Measurements from ENCODE around the gene PLXNA2. TPM values are rescaled to one million over a fixed set of nuclear protein-coding genes. Genes with fewer than 3 reads are reported as not detected.

The PLXNA2 gene
- total and polyA plus RNA-seq, 3 donors from 2014 or later, result 4.1 to 5.5 (median 4.7) TPM

DNA sequence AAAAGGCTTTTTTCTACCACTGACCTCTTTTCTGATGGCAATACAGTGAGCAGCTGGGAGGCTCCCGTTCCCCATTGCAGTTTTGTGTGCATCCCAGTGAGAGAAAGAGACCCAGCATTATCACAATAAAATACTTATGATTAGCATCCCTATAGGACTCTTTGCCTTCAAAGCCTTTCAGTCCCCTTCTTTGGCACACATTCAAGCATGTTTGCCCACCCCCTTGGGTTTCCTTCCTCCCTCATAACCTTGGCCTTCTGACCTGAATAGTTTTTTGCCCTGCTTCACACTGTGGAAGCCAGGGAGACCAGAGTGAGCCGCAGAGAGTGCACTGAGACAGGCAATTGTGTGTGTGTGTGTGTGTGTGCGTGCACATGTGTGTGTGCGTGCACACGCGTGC is 13.2 kb upstream of the PLXNA2 start:
- TF ChIP-seq, protein P1, sequence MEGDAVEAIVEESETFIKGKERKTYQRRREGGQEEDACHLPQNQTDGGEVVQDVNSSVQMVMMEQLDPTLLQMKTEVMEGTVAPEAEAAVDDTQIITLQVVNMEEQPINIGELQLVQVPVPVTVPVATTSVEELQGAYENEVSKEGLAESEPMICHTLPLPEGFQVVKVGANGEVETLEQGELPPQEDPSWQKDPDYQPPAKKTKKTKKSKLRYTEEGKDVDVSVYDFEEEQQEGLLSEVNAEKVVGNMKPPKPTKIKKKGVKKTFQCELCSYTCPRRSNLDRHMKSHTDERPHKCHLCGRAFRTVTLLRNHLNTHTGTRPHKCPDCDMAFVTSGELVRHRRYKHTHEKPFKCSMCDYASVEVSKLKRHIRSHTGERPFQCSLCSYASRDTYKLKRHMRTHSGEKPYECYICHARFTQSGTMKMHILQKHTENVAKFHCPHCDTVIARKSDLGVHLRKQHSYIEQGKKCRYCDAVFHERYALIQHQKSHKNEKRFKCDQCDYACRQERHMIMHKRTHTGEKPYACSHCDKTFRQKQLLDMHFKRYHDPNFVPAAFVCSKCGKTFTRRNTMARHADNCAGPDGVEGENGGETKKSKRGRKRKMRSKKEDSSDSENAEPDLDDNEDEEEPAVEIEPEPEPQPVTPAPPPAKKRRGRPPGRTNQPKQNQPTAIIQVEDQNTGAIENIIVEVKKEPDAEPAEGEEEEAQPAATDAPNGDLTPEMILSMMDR (IDR thresholded peaks at IDR 0.05), result no peak
- no peak for TF ChIP-seq POLR2A (IDR thresholded peaks at IDR 0.05)
- Histone ChIP-seq H3K36me3 (ENCODE audit: low read depth, missing control alignments) (no peaks in the 10 kb centered on the region), H3K4me3 (no peak overlapping the region), H3K9me3 (no peaks in the 10 kb centered on the region), H3K4me1 (peaks cover 11% of the 10 kb centered on the region), H3K27ac (no peak overlapping the region), H3K27me3 (no peaks in the 10 kb centered on the region)
- DNase-seq, result no peak
- 74 to 76% methylated on average over 6 of the region's 6 CpGs for WGBS, 2 donors
- intact Hi-C loops (cut with DNase I; ENCODE audit: low total_unique reads), result no loop called here

DNA sequence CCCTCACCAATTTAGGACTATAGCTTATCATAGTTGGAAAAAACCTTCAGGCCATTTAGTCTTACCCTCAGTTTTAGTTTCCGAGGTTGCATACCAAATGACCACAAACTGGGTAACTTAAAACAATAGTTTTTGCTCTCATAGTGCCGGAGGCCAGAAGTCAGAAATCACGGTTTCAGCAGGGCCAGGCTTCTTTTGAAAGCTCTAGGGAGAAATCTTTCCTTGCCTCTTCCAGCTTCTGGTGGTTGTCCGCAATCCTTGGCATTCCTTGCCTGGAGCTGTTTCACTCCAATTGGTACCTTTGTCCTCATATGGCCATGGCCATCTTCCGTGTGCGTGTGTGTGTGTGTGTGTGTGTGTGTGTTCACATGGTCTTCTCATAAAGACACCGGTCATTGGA is 12.4 kb upstream of the PLXNA2 start:
- Histone ChIP-seq H3K27me3 (no peaks in the 10 kb centered on the region), H3K27ac (no peak overlapping the region), H3K4me3 (no peak overlapping the region), H3K9me3 (no peaks in the 10 kb centered on the region), H3K36me3 (ENCODE audit: low read depth, missing control alignments) (no peaks in the 10 kb centered on the region), H3K4me1 (peaks cover 16% of the 10 kb centered on the region)
- no peak for DNase-seq
- intact Hi-C loops (cut with DNase I; ENCODE audit: low total_unique reads), result no loop called here
- WGBS, 2 donors, result 83 to 91% methylated on average over 7 of the region's 7 CpGs
- TF ChIP-seq, protein P1 (IDR thresholded peaks at IDR 0.05), result no peak
- no peak for TF ChIP-seq POLR2A (IDR thresholded peaks at IDR 0.05)

DNA sequence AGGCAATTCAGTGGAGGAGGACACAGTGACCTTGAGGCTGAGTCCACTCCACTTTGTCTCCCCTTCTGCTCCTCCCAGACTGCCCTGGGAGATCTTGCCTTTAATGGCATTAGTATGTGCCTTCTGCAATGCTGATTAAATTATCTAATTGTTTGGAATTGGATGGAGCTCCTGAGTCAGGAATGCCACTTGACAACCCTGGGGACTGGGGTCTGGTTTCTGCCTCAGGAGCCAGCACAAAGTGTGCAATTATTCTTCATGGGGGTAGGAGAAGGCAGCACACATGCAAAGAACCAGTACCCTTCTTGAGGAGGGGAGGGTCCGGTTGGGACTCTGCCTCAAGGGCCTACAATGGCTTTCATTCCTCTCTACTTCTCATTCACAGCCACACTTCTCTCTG is 11.9 kb upstream of the PLXNA2 start:
- WGBS, 2 donors, result 100% methylated on average over 1 of the region's 1 CpG
- H3K4me1 ChIP-seq, result peaks cover 16% of the 10 kb centered on the region
- H3K27ac ChIP-seq, result no peak overlapping the region
- DNase-seq, result no peak
- H3K4me3 ChIP-seq, result no peak overlapping the region
- no peaks in the 10 kb centered on the region for H3K36me3 ChIP-seq (ENCODE audit: low read depth, missing control alignments)
- intact Hi-C loops (cut with DNase I; ENCODE audit: low total_unique reads), result no loop called here
- no peaks in the 10 kb centered on the region for H3K27me3 ChIP-seq
- TF ChIP-seq POLR2A (IDR thresholded peaks at IDR 0.05), result no peak
- TF ChIP-seq, protein P1 (IDR thresholded peaks at IDR 0.05), result no peak
- H3K9me3 ChIP-seq, result no peaks in the 10 kb centered on the region

DNA sequence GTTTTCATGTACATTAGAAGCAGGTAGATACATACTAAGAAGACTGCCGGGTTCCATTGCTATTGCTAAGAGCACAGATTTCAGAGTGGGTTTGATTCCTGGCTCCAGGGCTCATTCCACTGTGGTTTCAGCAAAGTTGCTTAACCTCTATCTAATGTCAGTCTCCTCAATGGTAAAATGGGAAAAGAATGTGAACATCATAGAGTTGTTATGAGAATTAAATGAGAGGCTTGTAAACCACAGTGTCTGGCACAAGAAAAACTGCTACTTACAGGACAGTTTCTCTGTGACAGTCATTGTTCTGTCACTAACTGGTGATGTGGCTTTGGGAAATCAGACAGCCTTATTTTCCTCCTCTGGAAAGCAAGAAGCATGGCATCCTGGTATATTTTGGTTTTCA is 10.7 kb upstream of the PLXNA2 start:
- Histone ChIP-seq H3K36me3 (ENCODE audit: low read depth, missing control alignments) (no peaks in the 10 kb centered on the region), H3K4me1 (peaks cover 16% of the 10 kb centered on the region), H3K4me3 (no peak overlapping the region), H3K27me3 (no peaks in the 10 kb centered on the region), H3K27ac (no peak overlapping the region), H3K9me3 (no peaks in the 10 kb centered on the region)
- TF ChIP-seq, protein P1 (IDR thresholded peaks at IDR 0.05), result no peak
- TF ChIP-seq POLR2A (IDR thresholded peaks at IDR 0.05), result no peak
- no peak for DNase-seq
- 93 to 100% methylated on average over 1 of the region's 1 CpG for WGBS, 2 donors
- intact Hi-C loops (cut with DNase I; ENCODE audit: low total_unique reads), result no loop called here

GRCh38 chr1:208254376-208254775 is 10.2 kb upstream of the PLXNA2 start:
- H3K4me1 ChIP-seq, result peaks cover 16% of the 10 kb centered on the region
- no peaks in the 10 kb centered on the region for H3K36me3 ChIP-seq (ENCODE audit: low read depth, missing control alignments)
- H3K4me3 ChIP-seq, result no peak overlapping the region
- H3K27ac ChIP-seq, result no peak overlapping the region
- H3K27me3 ChIP-seq, result no peaks in the 10 kb centered on the region
- intact Hi-C loops (cut with DNase I; ENCODE audit: low total_unique reads), result no loop called here
- DNase-seq, result no peak
- WGBS, 2 donors, result 86 to 96% methylated on average over 1 of the region's 1 CpG
- no peaks in the 10 kb centered on the region for H3K9me3 ChIP-seq
- no peak for TF ChIP-seq POLR2A (IDR thresholded peaks at IDR 0.05)
- TF ChIP-seq, protein P1 (IDR thresholded peaks at IDR 0.05), result no peak
